Spleen (tissue), 11 donors: ENCODE results near the gene MPST. TPM values are rescaled to one million over a fixed set of nuclear protein-coding genes. Genes with fewer than 3 reads are reported as not detected.

ENCODE experiments used
- DNase-seq: peaks from one replicate; pipeline ENCODE4 v3.0.0-alpha.2; 2020
- H3K27ac ChIP-seq, 8 donors: fragments of 200-600 bp; sonication (generic) in 7 of 8; 1 replicate in 4 of 8; 2 replicates in 4 of 8; pipeline versions ENCODE4 v1.5.0 to v1.8.0; 2016 to 2021; ENCODE audit warnings: inconsistent platforms in 4 of 8, mild to moderate bottlenecking in 4 of 8, moderate library complexity in 1 of 8
- H3K27me3 ChIP-seq, 7 donors: fragments of 200-600 bp; sonication (generic) in 6 of 7; replicated peaks in 1 of 7; 1 replicate in 4 of 7; 2 replicates in 3 of 7; pipeline versions ENCODE4 v1.5.0 to v1.8.0; 2016 to 2021; ENCODE audit warnings: inconsistent platforms in 3 of 7, mild to moderate bottlenecking in 1 of 7
- H3K36me3 ChIP-seq, 6 donors: fragments of 200-600 bp; sonication (generic) in 5 of 6; 1 replicate in 4 of 6; 2 replicates in 2 of 6; pipeline versions ENCODE4 v1.5.0 to v1.8.0; 2016 to 2021; ENCODE audit warnings: inconsistent platforms in 2 of 6
- H3K4me1 ChIP-seq, 6 donors: fragments of 200-600 bp; sonication (generic) in 5 of 6; 1 replicate in 3 of 6; 2 replicates in 3 of 6; pipeline versions ENCODE4 v1.5.0 to v1.8.0; 2016 to 2021; ENCODE audit warnings: inconsistent platforms in 3 of 6
- H3K4me3 ChIP-seq, 8 donors: fragments of 200-600 bp; sonication (generic) in 7 of 8; 1 replicate in 4 of 8; 2 replicates in 4 of 8; pipeline versions ENCODE4 v1.5.0 to v1.8.0; 2016 to 2021; ENCODE audit warnings: inconsistent platforms in 4 of 8, mild to moderate bottlenecking in 4 of 8, moderate library complexity in 2 of 8
- H3K9me3 ChIP-seq, 8 donors: fragments of 200-600 bp; sonication (generic) in 7 of 8; 1 replicate in 4 of 8; 2 replicates in 4 of 8; pipeline versions ENCODE4 v1.5.0 to v1.8.0; 2016 to 2021; ENCODE audit warnings: inconsistent platforms in 4 of 8
- CTCF ChIP-seq, 11 experiments: fragments of 200-600 bp in 7 of 11; fragments of 450-650 bp in 4 of 11; sonication (generic) in 4 of 11; IDR thresholded peaks in 8 of 11; conservative IDR thresholded peaks in 3 of 11; 1 replicate in 7 of 11; 2 replicates in 4 of 11; pipeline versions ENCODE4 v1.4.0 to v1.8.0; 2016 to 2021; ENCODE audit warnings: antibody characterized with exemption in 11 of 11, inconsistent platforms in 4 of 11, mild to moderate bottlenecking in 1 of 11
- POLR2A ChIP-seq, 3 donors: fragments of 450-650 bp; IDR thresholded peaks; one replicate each; pipeline ENCODE4 v1.5.1; 2017; ENCODE audit warnings: antibody characterized with exemption in 3 of 3, mild to moderate bottlenecking in 1 of 3
- POLR2AphosphoS5 ChIP-seq, 3 donors: sonication (generic); formaldehyde crosslinking; IDR thresholded peaks; one replicate each; pipeline ENCODE4 v1.5.1; 2017; ENCODE audit warnings: antibody characterized with exemption in 3 of 3
- WGBS, 5 donors: extraction: QIAGEN DNeasy Blood & Tissue Kit in 3 of 5; methylation state at CpG; one replicate each; pipeline versions ENCODE4 v1.1.5 to v1.1.7; 2013 to 2018; 5-methylcytosine and 5-hydroxymethylcytosine counted together
- intact Hi-C: fragments of 100-400 bp; cut with DNase I; formaldehyde crosslinking; loops from one replicate; pipeline ENCODE4 v1.15.0; 2023; ENCODE audit warnings: low total_unique reads
- polyA plus RNA-seq, 3 donors: library from polyadenylated mRNA; stranded (reverse); fragments of 200-250 nt; gene quantifications; one replicate each; pipeline ENCODE4 v1.2.1, GENCODE V29; 2013
- total RNA-seq, 7 donors: library from RNA; depleted of rRNA in 3 of 7; stranded (reverse); fragments of >200 nt in 3 of 7; fragmentation: NEBNext Ultra II Directional in 4 of 7; extraction: Animal tissue kit (Norgen Biotek cat#: 25700) in 4 of 7; gene quantifications; one replicate each; pipeline versions ENCODE4 v1.1.0 to v1.2.1, GENCODE V29; 2016 to 2021
- donor health status: healthy with polysubstance abuse.
- donor health status: DM: no; HTN: no; CAD: no; lungs with moderate emphysema.
- donor health status: DM: no; HTN: no; CAD: no.
- donor health status: Bipolar disorder and iron deficiency.
- donor health status: healthy.
- donor health status: DM: no; HTN: no; CAD: no.
- donor health status: DM: yes; HTN: yes; CAD: no.

Gene MPST
- total and polyA plus RNA-seq, 10 donors: 13.9 to 44.8 (median 29.9) TPM

DNA sequence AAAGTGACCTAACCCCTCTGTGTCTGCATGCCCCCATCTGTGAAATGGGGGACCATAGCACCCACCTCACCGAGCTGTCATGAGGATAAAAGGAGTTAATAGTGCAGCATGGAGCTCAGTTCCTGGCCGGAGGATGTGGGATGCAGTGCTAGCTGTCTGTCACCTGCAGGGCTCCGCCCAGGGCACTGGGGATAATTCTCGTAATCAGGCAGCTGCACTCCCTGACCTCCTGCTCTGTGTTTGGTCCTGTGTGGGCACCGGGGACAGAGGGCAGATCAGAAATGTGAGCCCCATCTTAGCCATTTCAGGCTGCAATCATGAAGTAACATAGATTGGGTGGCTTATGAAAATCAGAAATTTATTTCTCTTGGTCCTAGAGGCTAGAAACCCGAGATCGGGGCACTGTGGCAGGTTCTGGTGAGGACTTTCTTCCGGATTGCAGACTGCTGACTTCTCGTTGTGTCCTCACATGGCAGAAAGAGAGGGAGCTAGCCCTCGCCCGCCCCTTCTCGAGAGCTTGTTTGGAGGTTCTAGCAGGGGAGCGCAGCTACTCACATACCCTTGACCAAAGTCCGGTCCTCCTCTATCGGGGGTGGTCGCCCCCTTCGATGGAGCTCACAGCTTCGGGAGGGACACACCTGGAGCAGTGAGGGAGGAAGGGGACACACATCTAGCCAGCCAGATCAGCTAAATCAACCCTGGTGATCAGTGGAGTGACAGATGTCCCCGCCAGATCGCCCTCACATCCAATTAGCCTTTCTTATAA, 35.2 kb downstream of the MPST start:
- DNase-seq: no peak
- Histone ChIP-seq H3K4me3 (no peak overlapping the region), H3K27me3 (peaks cover 0 to 23% (median 0%) of the 10 kb centered on the region in 7 donors), H3K4me1 (peaks cover 4 to 40% (median 27%) of the 10 kb centered on the region in 6 donors), H3K27ac (no peak overlapping the region), H3K9me3 (no peaks in the 10 kb centered on the region), H3K36me3 (peaks cover 0 to 66% (median 31%) of the 10 kb centered on the region in 6 donors)
- TF ChIP-seq POLR2A (IDR thresholded peaks at IDR 0.05) (no peak), CTCF (IDR thresholded peaks at IDR 0.05 in 8 of 11, conservative IDR thresholded peaks at IDR 0.05 in 3 of 11) (no peak)
- WGBS, 5 donors: 88 to 97% (median 94%) methylated on average over 18 to 20 of the region's 20 CpGs
- intact Hi-C loops: no loop called here

- TF ChIP-seq POLR2AphosphoS5 (IDR thresholded peaks at IDR 0.05) (no peak), POLR2A (IDR thresholded peaks at IDR 0.05) (no peak), CTCF (IDR thresholded peaks at IDR 0.05 in 8 of 11, conservative IDR thresholded peaks at IDR 0.05 in 3 of 11) (no peak)
- 95 to 98% (median 97%) methylated on average over 13 of the region's 13 CpGs for WGBS, 5 donors
- H3K27me3 ChIP-seq: peaks cover 0 to 14% (median 0%) of the 10 kb centered on the region in 7 donors
- H3K27ac ChIP-seq: no peak overlapping the region
- peaks cover 0 to 80% (median 33%) of the 10 kb centered on the region in 6 donors for H3K36me3 ChIP-seq
- intact Hi-C loops: no loop called here
- no peaks in the 10 kb centered on the region for H3K9me3 ChIP-seq
- H3K4me3 ChIP-seq: no peak overlapping the region
- no peak for DNase-seq
- peaks cover 4 to 27% (median 19%) of the 10 kb centered on the region in 6 donors for H3K4me1 ChIP-seq
Measured at GRCh38 chr22:37056246-37056645, 36.7 kb downstream of the MPST start.

DNA sequence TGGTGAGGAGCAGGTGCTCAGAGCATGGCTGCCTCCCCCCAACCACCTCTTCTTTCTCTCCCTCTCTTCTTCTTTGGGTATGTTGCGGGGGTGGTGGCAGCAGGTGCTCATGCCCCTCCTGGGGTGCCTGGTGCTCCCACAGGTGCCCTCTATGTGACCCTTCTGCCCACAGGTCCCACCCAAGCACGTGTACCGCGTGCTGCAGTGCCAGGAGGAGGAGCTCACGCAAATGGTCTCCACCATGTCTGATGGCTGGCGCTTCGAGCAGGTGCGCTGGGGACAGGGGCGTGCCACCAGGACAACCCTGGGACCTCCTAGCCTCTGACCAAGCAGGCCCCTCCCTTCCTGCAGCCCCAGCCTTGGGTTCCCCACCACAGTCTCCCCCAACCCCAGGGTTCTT, 37.7 kb downstream of the MPST start:
- peaks cover under 1 to 17% (median 11%) of the 10 kb centered on the region in 6 donors for H3K4me1 ChIP-seq
- H3K27ac ChIP-seq: no peak overlapping the region
- no peak for DNase-seq
- TF ChIP-seq POLR2A (IDR thresholded peaks at IDR 0.05): no peak
- peaks cover 0 to 89% (median 33%) of the 10 kb centered on the region in 6 donors for H3K36me3 ChIP-seq
- WGBS, 5 donors: 74 to 99% (median 85%) methylated on average over 7 to 9 of the region's 9 CpGs
- peaks cover 0 to 4% (median 0%) of the 10 kb centered on the region in 7 donors for H3K27me3 ChIP-seq
- intact Hi-C loops: no loop called here
- no peak overlapping the region for H3K4me3 ChIP-seq
- H3K9me3 ChIP-seq: no peaks in the 10 kb centered on the region

- peaks cover 0 to 94% (median 33%) of the 10 kb centered on the region in 6 donors for H3K36me3 ChIP-seq
- no peak for TF ChIP-seq POLR2AphosphoS5 (IDR thresholded peaks at IDR 0.05)
- no peak for TF ChIP-seq POLR2A (IDR thresholded peaks at IDR 0.05)
- TF ChIP-seq CTCF (IDR thresholded peaks at IDR 0.05 in 8 of 11, conservative IDR thresholded peaks at IDR 0.05 in 3 of 11): no peak
- DNase-seq: no peak
- 90 to 98% (median 91%) methylated on average over 7 to 12 of the region's 12 CpGs for WGBS, 5 donors
- intact Hi-C loops: no loop called here
- H3K27ac ChIP-seq: no peak overlapping the region
- H3K4me1 ChIP-seq: peaks cover 0 to 10% (median 4%) of the 10 kb centered on the region in 6 donors
- no peaks in the 10 kb centered on the region for H3K9me3 ChIP-seq
- no peak overlapping the region for H3K4me3 ChIP-seq
- H3K27me3 ChIP-seq: no peaks in the 10 kb centered on the region
Measured at GRCh38 chr22:37057796-37058510, 38.4 kb downstream of the MPST start.
